HG03159 (cell line): ENCODE measurements around the gene CHRM4.
A peak's percentile ranks its signal among the peaks of the same experiment; 100 is the strongest.

Source experiments
- ATAC-seq: cut with Tn5 transposase; IDR thresholded peaks from one replicate; pipeline ENCODE4 v1.9.1; 2021; ENCODE audit warnings: mild to moderate bottlenecking, moderate library complexity; ENCODE audit not compliant: unreplicated experiment

Gene CHRM4

DNA sequence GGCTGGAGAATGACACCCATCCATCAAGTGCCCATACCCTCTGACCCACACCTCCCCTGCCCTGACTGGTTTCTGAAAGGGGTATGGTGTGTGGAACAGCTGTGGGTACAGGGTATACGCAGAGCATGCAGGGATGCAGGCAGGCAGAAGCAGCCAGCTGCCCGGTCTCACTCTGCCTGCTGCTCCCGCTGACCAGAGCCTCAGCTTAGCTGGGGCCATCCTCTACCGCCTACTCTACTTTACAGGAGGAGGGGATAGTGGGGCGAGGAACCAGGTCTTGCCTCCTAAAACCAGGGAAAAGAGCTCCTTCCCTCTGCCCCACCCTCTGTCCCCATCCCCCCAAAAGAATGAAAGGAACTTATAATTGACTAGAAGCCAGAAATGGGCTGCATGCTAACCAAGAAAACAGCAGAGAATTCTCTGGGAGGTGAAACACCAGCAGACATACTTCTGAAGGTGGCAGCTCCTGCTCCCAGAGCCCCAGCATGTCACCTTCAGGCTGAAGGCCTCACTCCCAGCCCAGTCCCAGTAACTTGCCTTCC lies 13.0 kb upstream of the CHRM4 start:
- no peak for ATAC-seq

- ATAC-seq, result no peak
Measured at GRCh38 chr11:46402957-46403902, 11.7 kb upstream of the CHRM4 start.

GRCh38 chr11:46397526-46397925 lies 6.0 kb upstream of the CHRM4 start:
- ATAC-seq, result no peak

DNA sequence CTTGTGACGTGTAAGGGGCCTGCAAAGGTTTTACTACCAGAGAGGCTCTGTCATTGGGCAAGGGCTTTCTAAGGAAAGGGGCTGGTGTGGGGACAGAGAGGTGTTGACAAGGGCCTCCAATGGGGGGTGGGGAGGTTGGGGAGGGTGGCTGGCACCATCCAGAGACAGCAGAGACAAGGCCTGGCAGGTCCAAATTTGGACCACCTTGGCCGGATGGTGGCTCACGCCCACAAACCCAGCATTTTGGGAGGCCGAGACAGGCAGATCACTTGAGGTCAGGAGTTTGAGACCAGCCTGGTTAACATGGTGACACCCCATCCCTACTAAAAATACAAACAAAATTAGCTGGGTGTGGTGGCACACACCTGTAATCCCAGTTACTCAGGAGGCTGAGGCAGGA lies 2.2 kb upstream of the CHRM4 start:
- ATAC-seq, result no peak

GRCh38 chr11:46393231-46393616 lies 1.6 kb upstream of the CHRM4 start:
- ATAC-seq, result no peak

- peak; percentile 67 for ATAC-seq
Measured at GRCh38 chr11:46392421-46393230, 1.1 kb upstream of the CHRM4 start.

GRCh38 chr11:46391186-46391577 lies 394 bp downstream of the CHRM4 start:
- no peak for ATAC-seq

DNA sequence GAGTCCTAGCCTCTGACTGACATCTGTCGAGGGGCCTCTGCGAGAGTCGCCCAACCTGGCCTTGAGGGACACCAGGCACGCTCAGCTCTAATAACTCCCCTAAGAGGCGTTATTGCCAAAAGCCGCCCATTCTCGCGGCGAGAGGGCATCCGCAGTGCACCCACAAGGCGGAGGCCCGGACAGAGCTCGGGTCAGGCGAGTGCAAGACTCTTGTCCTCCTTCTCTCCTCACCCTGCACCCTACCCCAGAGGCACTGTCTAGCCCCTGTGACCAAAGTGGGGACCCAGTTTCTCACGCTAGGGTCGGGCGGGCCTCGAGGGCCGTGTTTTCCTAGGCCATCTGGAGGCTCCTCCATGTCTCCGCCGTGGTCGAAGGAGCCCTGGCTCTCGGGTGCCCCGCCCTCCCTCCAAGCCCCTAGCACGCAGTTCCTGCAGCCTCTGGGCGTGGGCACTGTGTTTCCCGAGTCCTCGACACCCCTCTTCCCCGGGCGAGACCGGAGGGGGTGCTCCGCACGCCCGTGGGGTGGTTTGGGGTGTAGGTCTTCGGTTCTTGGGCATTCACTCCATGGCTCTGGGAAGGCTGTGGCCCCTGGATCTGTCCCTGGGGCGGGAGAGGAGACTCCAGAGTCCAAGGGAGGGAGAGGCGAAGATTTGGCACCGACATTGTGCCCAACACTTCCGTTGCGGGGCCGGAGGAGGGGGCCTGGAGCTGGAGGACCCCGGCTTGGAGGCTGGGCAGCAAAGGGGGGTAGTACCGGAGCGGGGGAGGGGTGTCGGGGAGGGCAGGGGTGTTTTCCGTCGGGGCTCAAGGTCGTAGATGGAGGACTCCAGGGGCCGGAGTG lies 1.0 kb downstream of the CHRM4 start:
- no peak for ATAC-seq

GRCh38 chr11:46389450-46390330 lies 1.9 kb downstream of the CHRM4 start:
- ATAC-seq, result no peak

GRCh38 chr11:46388619-46389449 lies 2.7 kb downstream of the CHRM4 start:
- no peak for ATAC-seq

GRCh38 chr11:46387919-46388618 lies 3.5 kb downstream of the CHRM4 start:
- ATAC-seq, result no peak

DNA sequence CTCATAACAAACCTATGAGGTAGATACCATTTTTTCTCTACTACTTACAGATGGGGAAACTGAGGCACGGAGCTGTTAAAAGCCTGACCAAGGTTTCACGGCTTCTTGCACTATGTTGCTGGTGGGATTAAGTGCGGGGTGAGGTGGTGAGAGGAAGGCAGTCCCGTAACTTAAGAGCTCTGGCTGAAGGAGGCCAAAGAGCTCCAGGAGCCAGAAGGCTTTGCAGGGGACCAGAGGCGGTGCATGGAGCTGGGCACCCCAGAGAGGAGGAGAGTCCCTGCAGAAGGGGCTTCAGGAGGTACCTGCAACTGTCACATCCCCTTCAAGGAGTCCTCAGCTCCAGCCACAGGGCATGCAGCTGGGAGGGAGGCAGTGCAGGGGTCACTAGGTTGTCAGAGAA lies 4.1 kb downstream of the CHRM4 start:
- ATAC-seq, result no peak

- ATAC-seq, result no peak
Measured at GRCh38 chr11:46386674-46387073, 4.9 kb downstream of the CHRM4 start.

DNA sequence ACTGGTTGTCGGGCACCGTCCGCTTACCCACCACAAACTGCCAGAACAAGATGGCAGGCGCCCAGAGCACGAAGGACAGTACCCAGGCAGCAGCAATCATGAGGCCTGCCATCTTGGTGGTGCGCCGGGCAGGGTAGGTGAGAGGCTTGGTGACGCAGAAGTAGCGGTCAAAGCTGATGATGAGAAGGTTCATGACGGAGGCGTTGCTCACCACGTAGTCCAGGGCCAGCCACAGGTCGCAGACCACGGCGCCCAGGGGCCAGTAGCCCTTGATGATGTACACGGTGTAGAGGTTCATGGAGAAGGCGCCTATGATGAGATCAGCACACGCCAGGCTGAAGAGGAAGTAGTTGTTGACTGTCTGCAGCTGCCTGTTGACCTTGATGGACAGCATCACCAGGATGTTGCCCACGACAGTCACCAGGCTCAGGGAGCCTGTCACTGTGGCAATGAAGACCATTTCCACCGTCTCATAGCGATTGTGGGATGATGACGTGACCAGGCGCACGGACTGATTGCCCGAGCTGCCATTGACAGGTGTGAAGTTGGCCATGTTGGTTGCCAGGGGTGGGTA lies 5.5 kb downstream of the CHRM4 start:
- no peak for ATAC-seq

GRCh38 chr11:46385169-46386004 lies 6.2 kb downstream of the CHRM4 start:
- ATAC-seq, result no peak

DNA sequence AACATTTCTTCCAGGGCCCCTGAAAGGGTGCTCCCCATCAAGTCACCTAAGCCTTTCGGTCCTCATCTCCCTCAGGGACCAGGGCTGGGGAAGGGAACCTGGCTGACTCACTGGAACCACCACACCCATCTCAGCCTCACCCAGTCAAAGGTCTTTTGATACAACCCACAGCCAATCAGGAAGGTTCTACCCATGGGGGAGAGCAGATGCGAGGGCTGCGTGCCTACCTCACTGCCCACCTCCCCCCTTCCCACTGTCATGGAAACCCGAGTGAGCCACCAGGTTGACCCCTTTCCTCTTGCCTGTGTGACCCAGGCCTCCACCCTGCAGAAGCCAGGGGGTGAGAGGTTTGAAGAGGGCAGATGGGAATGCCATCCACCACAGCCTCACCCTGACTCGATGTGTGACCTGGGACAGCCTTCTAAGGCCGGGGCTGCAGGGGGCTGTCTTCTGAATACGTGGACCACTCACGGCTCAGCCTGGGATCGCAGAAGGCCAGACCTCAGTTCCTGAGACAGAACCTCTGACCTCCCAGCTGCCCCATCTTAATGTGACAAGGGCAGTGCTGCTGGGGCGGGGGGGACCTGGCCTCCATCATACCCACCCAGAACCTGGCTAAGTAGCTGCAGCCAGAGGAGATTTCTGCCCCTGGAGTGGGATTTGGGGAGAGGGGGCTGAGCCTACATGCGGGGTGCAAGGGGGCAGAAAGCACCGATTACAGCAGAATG lies 7.4 kb downstream of the CHRM4 start:
- ATAC-seq, result no peak

DNA sequence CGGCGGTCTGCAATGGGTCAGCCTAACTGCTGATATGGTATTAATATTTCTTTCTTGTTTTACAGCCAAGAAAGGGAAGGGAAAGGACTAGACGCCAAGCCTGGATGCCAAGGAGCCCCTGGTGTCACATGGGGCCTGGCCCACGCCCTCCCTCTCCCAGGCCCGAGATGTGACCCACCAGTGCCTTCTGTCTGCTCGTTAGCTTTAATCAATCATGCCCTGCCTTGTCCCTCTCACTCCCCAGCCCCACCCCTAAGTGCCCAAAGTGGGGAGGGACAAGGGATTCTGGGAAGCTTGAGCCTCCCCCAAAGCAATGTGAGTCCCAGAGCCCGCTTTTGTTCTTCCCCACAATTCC lies 8.2 kb downstream of the CHRM4 start:
- ATAC-seq, result no peak
